Measurements from ENCODE around the gene SMIM35.

Gene SMIM35

DNA sequence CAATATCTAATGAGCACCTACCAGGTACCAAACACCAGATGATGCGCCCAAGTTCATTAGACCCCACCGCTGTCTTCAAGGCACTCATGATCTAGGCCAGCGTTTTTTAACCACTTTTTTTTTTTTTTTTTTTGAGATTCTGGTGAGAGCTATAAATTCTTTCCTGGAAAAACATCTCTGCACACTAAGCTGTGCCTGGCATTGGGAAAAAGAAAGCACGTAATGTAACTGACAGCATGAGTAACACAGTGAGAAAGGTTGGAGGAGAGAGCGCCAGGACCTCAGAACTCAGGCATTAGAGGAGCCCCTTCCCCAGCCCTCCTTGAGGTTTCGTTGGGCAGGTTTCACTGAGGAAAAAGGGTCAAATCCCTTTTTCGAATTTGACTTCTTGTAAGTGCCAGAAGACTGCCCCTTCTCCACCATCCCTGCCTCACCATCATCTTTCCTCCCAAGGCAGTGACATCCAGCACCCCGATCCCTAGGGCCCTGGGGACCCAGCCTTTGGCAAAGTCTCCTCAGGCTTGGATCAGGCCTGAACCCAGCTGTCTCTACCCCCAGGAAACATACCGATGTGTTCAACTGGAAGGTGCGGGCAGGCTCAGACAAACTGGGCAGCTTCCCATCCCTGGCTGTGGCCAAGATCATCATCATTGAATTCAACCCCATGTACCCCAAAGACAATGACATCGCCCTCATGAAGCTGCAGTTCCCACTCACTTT lies 26.1 kb upstream of the SMIM35 start:
- no peaks in the 10 kb centered on the region for H3K36me3 ChIP-seq (ENCODE audit: control insufficient read depth, low read length)
- no peak overlapping the region for H3K27ac ChIP-seq (ENCODE audit: low read depth, low read length)
- no peaks in the 10 kb centered on the region for H3F3A ChIP-seq (ENCODE audit: control insufficient read depth, insufficient read depth)
- H3K9me3 ChIP-seq (ENCODE audit: control insufficient read depth, insufficient read depth, low read length): no peaks in the 10 kb centered on the region
- H3K4me2 ChIP-seq (ENCODE audit: low read length): no peak overlapping the region
- peaks cover 3% of the 10 kb centered on the region; the same call in 1 of the 2 replicates for H3K4me1 ChIP-seq (ENCODE audit: control insufficient read depth, low read length)
- no peak for TF ChIP-seq EZH2phosphoT487 (IDR thresholded peaks at IDR 0.05; ENCODE audit: borderline replicate concordance, low read length)
- TF ChIP-seq, protein P1, sequence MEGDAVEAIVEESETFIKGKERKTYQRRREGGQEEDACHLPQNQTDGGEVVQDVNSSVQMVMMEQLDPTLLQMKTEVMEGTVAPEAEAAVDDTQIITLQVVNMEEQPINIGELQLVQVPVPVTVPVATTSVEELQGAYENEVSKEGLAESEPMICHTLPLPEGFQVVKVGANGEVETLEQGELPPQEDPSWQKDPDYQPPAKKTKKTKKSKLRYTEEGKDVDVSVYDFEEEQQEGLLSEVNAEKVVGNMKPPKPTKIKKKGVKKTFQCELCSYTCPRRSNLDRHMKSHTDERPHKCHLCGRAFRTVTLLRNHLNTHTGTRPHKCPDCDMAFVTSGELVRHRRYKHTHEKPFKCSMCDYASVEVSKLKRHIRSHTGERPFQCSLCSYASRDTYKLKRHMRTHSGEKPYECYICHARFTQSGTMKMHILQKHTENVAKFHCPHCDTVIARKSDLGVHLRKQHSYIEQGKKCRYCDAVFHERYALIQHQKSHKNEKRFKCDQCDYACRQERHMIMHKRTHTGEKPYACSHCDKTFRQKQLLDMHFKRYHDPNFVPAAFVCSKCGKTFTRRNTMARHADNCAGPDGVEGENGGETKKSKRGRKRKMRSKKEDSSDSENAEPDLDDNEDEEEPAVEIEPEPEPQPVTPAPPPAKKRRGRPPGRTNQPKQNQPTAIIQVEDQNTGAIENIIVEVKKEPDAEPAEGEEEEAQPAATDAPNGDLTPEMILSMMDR (IDR thresholded peaks at IDR 0.05; ENCODE audit: low read depth, low read length, poor library complexity, severe bottlenecking): no peak
- peaks cover 9% of the 10 kb centered on the region; the same call in 1 of the 2 replicates for H3K27me3 ChIP-seq (ENCODE audit: control insufficient read depth, low read length)
- no peaks in the 10 kb centered on the region for H3K79me2 ChIP-seq (ENCODE audit: control insufficient read depth, low read length)
- no peak overlapping the region for H3K4me3 ChIP-seq (ENCODE audit: low read length)
- H4K20me1 ChIP-seq (ENCODE audit: control insufficient read depth, insufficient read depth, low read depth, low read length): no peaks in the 10 kb centered on the region
- H3K9me2 ChIP-seq (replicated peaks; ENCODE audit: control insufficient read depth, low read length): no peaks in the 10 kb centered on the region

GRCh38 chr11:118111744-118112035 lies 24.9 kb upstream of the SMIM35 start:
- H4K20me1 ChIP-seq (ENCODE audit: control insufficient read depth, insufficient read depth, low read depth, low read length): no peaks in the 10 kb centered on the region
- no peaks in the 10 kb centered on the region for H3K36me3 ChIP-seq (ENCODE audit: control insufficient read depth, low read length)
- H3K9me3 ChIP-seq (ENCODE audit: control insufficient read depth, insufficient read depth, low read length): no peaks in the 10 kb centered on the region
- no peaks in the 10 kb centered on the region for H3K79me2 ChIP-seq (ENCODE audit: control insufficient read depth, low read length)
- H3K27me3 ChIP-seq (ENCODE audit: control insufficient read depth, low read length): peaks cover 4% of the 10 kb centered on the region; the same call in 1 of the 2 replicates
- no peaks in the 10 kb centered on the region for H3F3A ChIP-seq (ENCODE audit: control insufficient read depth, insufficient read depth)
- TF ChIP-seq, protein P1 (IDR thresholded peaks at IDR 0.05; ENCODE audit: low read depth, low read length, poor library complexity, severe bottlenecking): no peak
- H3K9me2 ChIP-seq (replicated peaks; ENCODE audit: control insufficient read depth, low read length): no peaks in the 10 kb centered on the region
- H3K4me3 ChIP-seq (ENCODE audit: low read length): no peak overlapping the region
- no peak overlapping the region for H3K4me2 ChIP-seq (ENCODE audit: low read length)
- H3K4me1 ChIP-seq (ENCODE audit: control insufficient read depth, low read length): no peaks in the 10 kb centered on the region
- no peak overlapping the region for H3K27ac ChIP-seq (ENCODE audit: low read depth, low read length)

DNA sequence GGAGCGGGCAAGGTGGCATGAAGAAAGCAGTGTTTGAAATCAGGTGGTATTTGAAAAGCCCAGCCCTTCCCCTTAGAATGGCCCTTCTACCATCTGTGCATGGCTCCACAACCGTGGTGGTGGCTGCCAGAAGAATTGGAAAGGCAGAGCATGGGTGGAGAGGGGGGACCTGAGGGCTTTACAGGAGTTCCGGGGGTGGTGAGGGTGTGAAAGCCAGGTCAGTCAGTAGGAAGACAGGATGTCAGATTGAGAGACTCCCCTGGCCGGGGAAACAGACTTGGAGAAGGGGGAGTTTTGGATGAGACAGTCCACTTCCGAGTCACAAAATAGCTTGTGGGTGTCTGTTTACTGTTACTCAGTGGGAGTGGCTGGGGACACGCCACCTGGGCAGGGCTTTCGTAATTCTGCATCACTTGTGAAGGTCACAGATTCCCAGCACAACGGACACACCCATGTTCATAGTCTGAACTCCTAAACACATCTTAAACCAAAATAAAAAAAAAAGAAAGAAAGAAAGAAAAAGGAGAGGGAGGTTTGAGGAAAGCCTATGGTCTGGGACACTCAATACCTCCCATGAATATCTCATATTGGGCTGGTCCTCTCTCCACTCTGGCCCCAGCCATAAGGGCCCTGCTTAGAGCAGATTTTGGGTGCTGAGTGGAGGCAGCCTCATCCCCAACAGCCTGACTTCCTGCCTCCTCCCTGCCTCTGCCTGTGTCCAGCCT lies 24.4 kb upstream of the SMIM35 start:
- Histone ChIP-seq H3K27ac (ENCODE audit: low read depth, low read length) (no peak overlapping the region), H3K36me3 (ENCODE audit: control insufficient read depth, low read length) (no peaks in the 10 kb centered on the region), H3K4me1 (ENCODE audit: control insufficient read depth, low read length) (no peaks in the 10 kb centered on the region), H3K9me3 (ENCODE audit: control insufficient read depth, insufficient read depth, low read length) (no peaks in the 10 kb centered on the region), H3K79me2 (ENCODE audit: control insufficient read depth, low read length) (no peaks in the 10 kb centered on the region), H3F3A (ENCODE audit: control insufficient read depth, insufficient read depth) (no peaks in the 10 kb centered on the region), H3K4me3 (ENCODE audit: low read length) (no peak overlapping the region), H3K4me2 (ENCODE audit: low read length) (no peak overlapping the region), H3K9me2 (replicated peaks; ENCODE audit: control insufficient read depth, low read length) (no peaks in the 10 kb centered on the region), H4K20me1 (ENCODE audit: control insufficient read depth, insufficient read depth, low read depth, low read length) (no peaks in the 10 kb centered on the region), H3K27me3 (ENCODE audit: control insufficient read depth, low read length) (peaks cover 2% of the 10 kb centered on the region)
- no peak for TF ChIP-seq EZH2phosphoT487 (IDR thresholded peaks at IDR 0.05; ENCODE audit: borderline replicate concordance, low read length)
- TF ChIP-seq, protein P1 (IDR thresholded peaks at IDR 0.05; ENCODE audit: low read depth, low read length, poor library complexity, severe bottlenecking): no peak

Measured in DOHH2 (cell line).